OCI-LY3 (cell line): Measurements from ENCODE around the gene CATSPERD.

Experiments used
- CTCF ChIP-seq: fragments of 200-600, 300-600 bp; sonication (generic); IDR thresholded peaks from 2 replicates; pipeline ENCODE4 v1.5.1; 2014; ENCODE audit warnings: antibody characterized with exemption, low read length, low read depth
- EZH2phosphoT487 ChIP-seq: fragments of 200-600 bp; shearing (Covaris generic); IDR thresholded peaks from 2 replicates; pipeline ENCODE4 v1.6.1; 2018; ENCODE audit warnings: antibody characterized with exemption, mixed run types, low read depth

- TF ChIP-seq CTCF (no peak), EZH2phosphoT487 (no peak)
Measured at GRCh38 chr19:5691822-5692722, 28.4 kb upstream of the CATSPERD start.
